Tibial artery (tissue), 4 donors: ENCODE measurements around the gene ISCA1.

ENCODE experiments used
- DNase-seq, 2 donors: peaks; one replicate each; pipeline ENCODE4 v3.0.0-alpha.2; 2019
- H3K27ac ChIP-seq, 2 donors: fragments of 200-600 bp; sonication (generic) in 1 of 2; 1 replicate in 1 of 2; 2 replicates in 1 of 2; pipeline ENCODE4 v1.5.1; 2018 to 2019; ENCODE audit warnings: mild to moderate bottlenecking in 1 of 2
- H3K27me3 ChIP-seq, 2 donors: fragments of 200-600 bp; sonication (generic) in 1 of 2; one replicate each; pipeline versions ENCODE4 v1.5.1 to v1.6.0; 2016 to 2019
- H3K36me3 ChIP-seq, 3 donors: fragments of 200-600 bp; sonication (generic) in 2 of 3; one replicate each; pipeline ENCODE4 v1.5.1; 2016 to 2019; ENCODE audit warnings: mild to moderate bottlenecking in 2 of 3
- H3K4me1 ChIP-seq, 4 donors: fragments of 200-600 bp; sonication (generic) in 2 of 4; 1 replicate in 3 of 4; 2 replicates in 1 of 4; pipeline ENCODE4 v1.5.1; 2016 to 2019
- H3K4me3 ChIP-seq, 2 donors: fragments of 200-600 bp; sonication (generic) in 1 of 2; 1 replicate in 1 of 2; 2 replicates in 1 of 2; pipeline ENCODE4 v1.5.1; 2018 to 2019; ENCODE audit warnings: mild to moderate bottlenecking in 2 of 2
- H3K9me3 ChIP-seq, 3 donors: fragments of 200-600 bp; sonication (generic) in 1 of 3; one replicate each; pipeline ENCODE4 v1.5.1; 2016 to 2019
- intact Hi-C: fragments of 100-400 bp; cut with DNase I; formaldehyde crosslinking; loops from one replicate; pipeline ENCODE4 v1.15.0; 2023; ENCODE audit warnings: low total_unique reads
- TF ChIP-seq, protein P1 (sequence below), 2 experiments: fragments of 200-600 bp in 1 of 2; fragments of 450-650 bp in 1 of 2; IDR thresholded peaks; one replicate each; pipeline ENCODE4 v1.5.1; 2017 to 2019; ENCODE audit warnings: antibody characterized with exemption in 2 of 2, mild to moderate bottlenecking in 1 of 2, moderate library complexity in 1 of 2

Gene ISCA1

DNA sequence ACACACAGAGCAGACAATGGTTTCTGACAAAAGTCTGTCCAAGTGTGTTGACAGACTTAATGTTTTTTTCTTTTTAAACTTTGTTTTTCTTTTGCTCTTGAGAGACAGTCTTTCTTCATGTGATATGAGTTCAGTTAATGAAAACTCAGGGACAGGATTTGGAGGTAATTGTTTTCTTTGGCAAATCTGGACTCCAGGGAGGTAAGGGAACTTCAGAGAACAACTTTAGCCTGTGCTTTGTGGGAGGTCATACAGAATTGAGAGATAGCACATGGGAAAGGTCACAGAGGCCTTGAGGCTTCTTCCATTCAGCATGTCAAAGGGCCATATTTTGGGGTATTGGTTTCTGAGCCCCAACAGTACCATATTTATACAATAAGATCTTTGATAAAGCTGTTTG, 32.2 kb downstream of the ISCA1 start:
- H3K27me3 ChIP-seq, result no peaks in the 10 kb centered on the region
- no peak overlapping the region for H3K27ac ChIP-seq
- DNase-seq, result no peak
- TF ChIP-seq, protein P1, sequence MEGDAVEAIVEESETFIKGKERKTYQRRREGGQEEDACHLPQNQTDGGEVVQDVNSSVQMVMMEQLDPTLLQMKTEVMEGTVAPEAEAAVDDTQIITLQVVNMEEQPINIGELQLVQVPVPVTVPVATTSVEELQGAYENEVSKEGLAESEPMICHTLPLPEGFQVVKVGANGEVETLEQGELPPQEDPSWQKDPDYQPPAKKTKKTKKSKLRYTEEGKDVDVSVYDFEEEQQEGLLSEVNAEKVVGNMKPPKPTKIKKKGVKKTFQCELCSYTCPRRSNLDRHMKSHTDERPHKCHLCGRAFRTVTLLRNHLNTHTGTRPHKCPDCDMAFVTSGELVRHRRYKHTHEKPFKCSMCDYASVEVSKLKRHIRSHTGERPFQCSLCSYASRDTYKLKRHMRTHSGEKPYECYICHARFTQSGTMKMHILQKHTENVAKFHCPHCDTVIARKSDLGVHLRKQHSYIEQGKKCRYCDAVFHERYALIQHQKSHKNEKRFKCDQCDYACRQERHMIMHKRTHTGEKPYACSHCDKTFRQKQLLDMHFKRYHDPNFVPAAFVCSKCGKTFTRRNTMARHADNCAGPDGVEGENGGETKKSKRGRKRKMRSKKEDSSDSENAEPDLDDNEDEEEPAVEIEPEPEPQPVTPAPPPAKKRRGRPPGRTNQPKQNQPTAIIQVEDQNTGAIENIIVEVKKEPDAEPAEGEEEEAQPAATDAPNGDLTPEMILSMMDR (IDR thresholded peaks at IDR 0.05), result no peak
- H3K4me3 ChIP-seq, result no peak overlapping the region
- H3K9me3 ChIP-seq, result no peaks in the 10 kb centered on the region
- H3K4me1 ChIP-seq, result peaks cover 0 to 3% (median 0%) of the 10 kb centered on the region in 4 donors
- intact Hi-C loops, result no loop called here
- H3K36me3 ChIP-seq, result no peaks in the 10 kb centered on the region

DNA sequence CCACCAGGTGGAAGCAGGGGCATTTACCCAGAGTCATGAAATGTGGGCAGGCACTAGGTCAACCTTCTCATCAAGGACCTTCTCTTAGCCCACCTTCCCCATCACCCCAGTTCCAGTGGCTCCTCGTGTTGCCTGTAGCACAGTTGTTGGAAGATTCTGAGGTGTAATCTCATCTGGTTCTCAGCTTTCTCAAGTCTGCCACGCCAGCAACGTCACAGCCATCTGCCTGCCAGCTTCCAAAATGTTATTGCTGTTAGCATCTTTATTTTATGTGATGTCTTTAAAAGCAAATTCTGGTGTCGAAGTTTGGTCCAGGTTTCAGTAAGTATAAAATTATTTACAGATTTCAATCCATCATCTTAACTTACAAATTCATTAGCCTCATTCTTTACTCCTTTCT, 33.6 kb downstream of the ISCA1 start:
- Histone ChIP-seq H3K36me3 (no peaks in the 10 kb centered on the region), H3K27ac (no peak overlapping the region), H3K4me1 (peaks cover 0 to 3% (median 0%) of the 10 kb centered on the region in 4 donors), H3K4me3 (no peak overlapping the region), H3K27me3 (no peaks in the 10 kb centered on the region), H3K9me3 (no peaks in the 10 kb centered on the region)
- intact Hi-C loops, result no loop called here
- TF ChIP-seq, protein P1 (IDR thresholded peaks at IDR 0.05), result no peak
- DNase-seq, result no peak

DNA sequence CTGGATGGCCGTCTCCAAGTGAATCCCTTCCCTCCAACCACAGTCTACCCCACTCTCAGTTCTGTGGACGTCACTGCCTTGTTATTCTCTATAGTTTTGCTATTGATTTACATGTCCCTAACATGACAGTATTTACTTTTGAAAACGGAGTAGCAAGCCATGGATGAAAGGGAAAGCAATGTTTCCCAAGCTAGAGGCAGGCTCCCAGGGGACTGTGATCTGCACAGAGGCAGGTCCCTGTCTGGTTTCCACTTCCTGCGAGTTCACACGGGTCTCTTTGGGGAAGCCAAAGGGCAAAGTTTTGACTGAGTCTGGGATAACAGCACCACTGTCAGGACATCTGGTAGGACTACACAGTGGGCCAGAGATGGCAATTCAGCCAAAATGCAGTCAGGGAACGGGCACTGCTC, 35.6 kb downstream of the ISCA1 start:
- Histone ChIP-seq H3K4me3 (no peak overlapping the region), H3K27me3 (no peaks in the 10 kb centered on the region), H3K36me3 (no peaks in the 10 kb centered on the region), H3K9me3 (no peaks in the 10 kb centered on the region), H3K27ac (no peak overlapping the region), H3K4me1 (peaks cover 0 to 3% (median 0%) of the 10 kb centered on the region in 4 donors)
- intact Hi-C loops, result no loop called here
- TF ChIP-seq, protein P1 (IDR thresholded peaks at IDR 0.05), result no peak
- no peak for DNase-seq

DNA sequence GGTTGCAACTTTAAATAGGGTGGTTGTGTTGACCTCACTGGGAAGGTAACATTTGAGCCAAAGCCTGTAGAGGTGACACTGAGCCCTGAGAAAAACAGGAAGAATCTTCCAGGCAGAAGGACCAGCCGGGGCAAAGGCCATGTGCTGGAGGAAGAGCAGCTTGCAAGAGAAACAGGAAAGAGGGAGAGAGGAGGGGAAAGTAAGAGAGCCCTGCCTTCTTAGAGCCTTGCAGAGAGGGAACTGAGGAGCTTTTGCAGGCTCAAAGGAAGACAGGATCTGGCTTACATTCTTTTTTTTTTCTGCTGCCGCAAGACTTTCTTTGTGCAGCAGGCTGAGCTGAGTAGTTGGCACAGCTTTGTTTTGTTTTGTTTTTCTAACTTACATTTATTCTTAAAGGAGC, 40.3 kb downstream of the ISCA1 start:
- Histone ChIP-seq H3K36me3 (no peaks in the 10 kb centered on the region), H3K27me3 (no peaks in the 10 kb centered on the region), H3K9me3 (no peaks in the 10 kb centered on the region), H3K4me1 (peaks cover 0 to 3% (median 0%) of the 10 kb centered on the region in 4 donors), H3K4me3 (no peak overlapping the region), H3K27ac (no peak overlapping the region)
- TF ChIP-seq, protein P1 (IDR thresholded peaks at IDR 0.05), result no peak
- intact Hi-C loops, result no loop called here
- no peak for DNase-seq

DNA sequence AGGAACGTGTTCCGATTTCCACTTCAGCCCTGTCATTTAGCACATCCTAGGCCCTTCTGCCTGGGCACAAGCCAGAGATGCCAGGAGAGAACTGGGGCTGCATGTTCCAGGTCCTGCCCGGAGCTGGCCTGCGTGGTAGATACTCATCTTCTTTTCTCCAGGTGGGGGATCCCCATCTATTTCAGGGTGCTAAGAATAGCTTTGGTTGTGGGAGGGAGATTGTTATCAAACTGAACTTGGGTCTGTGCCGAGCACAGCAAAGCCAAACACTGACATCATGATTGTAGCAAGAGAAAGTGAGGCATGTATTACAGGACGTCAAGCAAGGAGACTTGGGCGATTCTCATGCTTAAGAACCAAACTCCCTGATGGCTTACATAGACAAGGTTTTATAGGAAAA, 41.1 kb downstream of the ISCA1 start:
- no peak for DNase-seq
- Histone ChIP-seq H3K4me3 (no peak overlapping the region), H3K4me1 (no peaks in the 10 kb centered on the region), H3K27me3 (no peaks in the 10 kb centered on the region), H3K9me3 (no peaks in the 10 kb centered on the region), H3K27ac (no peak overlapping the region), H3K36me3 (no peaks in the 10 kb centered on the region)
- intact Hi-C loops, result no loop called here
- TF ChIP-seq, protein P1 (IDR thresholded peaks at IDR 0.05), result no peak
